OCI-LY3 (cell line): Measurements from ENCODE around the gene MTMR8.

Experiments used
- CTCF ChIP-seq: fragments of 200-600, 300-600 bp; sonication (generic); IDR thresholded peaks from 2 replicates; pipeline ENCODE4 v1.5.1; 2014; ENCODE audit warnings: antibody characterized with exemption, low read length, low read depth
- EZH2phosphoT487 ChIP-seq: fragments of 200-600 bp; shearing (Covaris generic); IDR thresholded peaks from 2 replicates; pipeline ENCODE4 v1.6.1; 2018; ENCODE audit warnings: antibody characterized with exemption, mixed run types, low read depth

GRCh38 chrX:64342811-64343210, 52.4 kb downstream of the MTMR8 start:
- TF ChIP-seq CTCF (no peak), EZH2phosphoT487 (no peak)
